Right ventricle myocardium superior (tissue), 1 donor: Measurements from ENCODE around the gene ARHGAP26. TPM values are rescaled to one million over a fixed set of nuclear protein-coding genes. Genes with fewer than 3 reads are reported as not detected.
A peak's percentile ranks its signal among the peaks of the same experiment; 100 is the strongest.
"Not testable (repeated sequence)": the region's sequence is repeated elsewhere in the genome, so short reads cannot be mapped to it uniquely, and the experiment has no call there.

Experiments
- ATAC-seq: fragments of 200-7000 bp; cut with Tn5 transposase; one replicate; pipeline ENCODE4 v1.9.1; 2020; ENCODE audit warnings: mild to moderate bottlenecking; ENCODE audit not compliant: poor library complexity
- DNase-seq: peaks from one replicate; pipeline ENCODE4 v3.0.0-alpha.2; 2020
- intact Hi-C: fragments of 100-400 bp; cut with DNase I; formaldehyde crosslinking; loops from one replicate; pipeline ENCODE4 v1.11.2; 2022
- total RNA-seq: library from RNA; stranded (reverse); fragmentation: NEBNext Ultra II Directional; extraction: Animal tissue kit (Norgen Biotek cat#: 25700); gene quantifications from one replicate; pipeline ENCODE4 v1.2.1, GENCODE V29; 2021
- donor health status: DM: no; HTN: yes; CAD: no; lungs with severe emphysema.

Gene ARHGAP26
- total RNA-seq, 1 donor from 2014 or later: 32.5 TPM

- intact Hi-C loops: no loop called here
- ATAC-seq (peak; percentile 60), DNase-seq (no peak)
Observed at GRCh38 chr5:143086908-143087637, 316.9 kb downstream of the ARHGAP26 start.

GRCh38 chr5:143088702-143089101, 318.5 kb downstream of the ARHGAP26 start:
- ATAC-seq, intact Hi-C loops: not testable (repeated sequence)

GRCh38 chr5:143090044-143090443, 319.9 kb downstream of the ARHGAP26 start:
- DNase-seq, ATAC-seq, intact Hi-C loops: not testable (repeated sequence)

More at GRCh38 chr5:143088702-143089101, 318.5 kb downstream of the ARHGAP26 start:
- DNase-seq: not testable (repeated sequence)

- ATAC-seq, intact Hi-C loops, DNase-seq: not testable (repeated sequence)
Observed at GRCh38 chr5:143092711-143093451, 322.7 kb downstream of the ARHGAP26 start.

- ATAC-seq: no peak
- intact Hi-C loops: no loop called here
- no peak for DNase-seq
Observed at GRCh38 chr5:143093452-143094086, 323.4 kb downstream of the ARHGAP26 start.

GRCh38 chr5:143094087-143094521, 323.9 kb downstream of the ARHGAP26 start:
- intact Hi-C loops: no loop called here
- DNase-seq (no peak), ATAC-seq (no peak)

- DNase-seq, ATAC-seq, intact Hi-C loops: not testable (repeated sequence)
Observed at GRCh38 chr5:143094608-143095007, 324.4 kb downstream of the ARHGAP26 start.

GRCh38 chr5:143101121-143101520, 330.9 kb downstream of the ARHGAP26 start:
- intact Hi-C loops: loop anchor here (5.0 kb wide), 1 partner anchor 96 kb away; no protein-coding TSS in a partner anchor
- ATAC-seq (no peak), DNase-seq (no peak)

GRCh38 chr5:143101725-143102386, 331.7 kb downstream of the ARHGAP26 start:
- ATAC-seq (peak; percentile 66), DNase-seq (no peak)
- intact Hi-C loops: loop anchor here (5.0 kb wide), 1 partner anchor 95 kb away; no protein-coding TSS in a partner anchor

GRCh38 chr5:143102411-143102810, 332.2 kb downstream of the ARHGAP26 start:
- DNase-seq: peak; percentile 48
- peak; percentile 68 for ATAC-seq
- intact Hi-C loops: loop anchor here (5.0 kb wide), 1 partner anchor 95 kb away; no protein-coding TSS in a partner anchor

GRCh38 chr5:143105216-143105905, 335.2 kb downstream of the ARHGAP26 start:
- DNase-seq (no peak), ATAC-seq (no peak)
- intact Hi-C loops: no loop called here

GRCh38 chr5:143106174-143106573, 336.0 kb downstream of the ARHGAP26 start:
- no peak for DNase-seq
- intact Hi-C loops: no loop called here

GRCh38 chr5:143108498-143109128, 338.4 kb downstream of the ARHGAP26 start:
- ATAC-seq (peak; percentile 45), DNase-seq (peak; percentile 56)
- intact Hi-C loops: no loop called here

More at GRCh38 chr5:143106174-143106573, 336.0 kb downstream of the ARHGAP26 start:
- peak; percentile 57 for ATAC-seq

GRCh38 chr5:143110591-143110990, 340.4 kb downstream of the ARHGAP26 start:
- DNase-seq (no peak), ATAC-seq (no peak)
- intact Hi-C loops: no loop called here

- DNase-seq: no peak
- intact Hi-C loops: no loop called here
- no peak for ATAC-seq
Observed at GRCh38 chr5:143111799-143112198, 341.6 kb downstream of the ARHGAP26 start.

- ATAC-seq (no peak), DNase-seq (no peak)
- intact Hi-C loops: no loop called here
Observed at GRCh38 chr5:143113461-143113860, 343.3 kb downstream of the ARHGAP26 start.

GRCh38 chr5:143114481-143114880, 344.3 kb downstream of the ARHGAP26 start:
- DNase-seq (no peak), ATAC-seq (no peak)
- intact Hi-C loops: no loop called here

GRCh38 chr5:143115381-143115780, 345.2 kb downstream of the ARHGAP26 start:
- intact Hi-C loops: no loop called here
- ATAC-seq: no peak
- no peak for DNase-seq
